Mucosa of rectum (tissue), 2 donors: ENCODE data around the gene RIPK4.

Experiments used
- H3K27ac ChIP-seq, 2 donors: one replicate each; pipeline ENCODE4 v1.7.0; 2013; ENCODE audit warnings: inconsistent platforms in 2 of 2, low read depth in 2 of 2, low read length in 2 of 2
- H3K27me3 ChIP-seq, 2 donors: one replicate each; pipeline ENCODE4 v1.7.0; 2013; ENCODE audit warnings: low read length in 2 of 2; ENCODE audit not compliant: control insufficient read depth in 2 of 2, insufficient read depth in 2 of 2
- H3K36me3 ChIP-seq, 2 donors: one replicate each; pipeline ENCODE4 v1.7.0; 2013; ENCODE audit warnings: low read length in 2 of 2; ENCODE audit not compliant: control insufficient read depth in 2 of 2, insufficient read depth in 2 of 2
- H3K4me1 ChIP-seq, 2 donors: one replicate each; pipeline ENCODE4 v1.7.0; 2013; ENCODE audit warnings: low read length in 2 of 2, mild to moderate bottlenecking in 1 of 2; ENCODE audit not compliant: control insufficient read depth in 2 of 2, insufficient read depth in 2 of 2
- H3K4me3 ChIP-seq, 2 donors: one replicate each; pipeline ENCODE4 v1.7.0; 2013; ENCODE audit warnings: low read length in 2 of 2
- H3K9ac ChIP-seq, 2 donors: one replicate each; pipeline ENCODE4 v1.7.0; 2013; ENCODE audit warnings: low read length in 2 of 2, low read depth in 1 of 2, mild to moderate bottlenecking in 1 of 2
- H3K9me3 ChIP-seq, 2 donors: one replicate each; pipeline ENCODE4 v1.7.0; 2013; ENCODE audit warnings: low read length in 2 of 2; ENCODE audit not compliant: control insufficient read depth in 2 of 2
- donor health status: healthy.
- donor health status: Normal muscosa, but diverticular disease.

Gene RIPK4

DNA sequence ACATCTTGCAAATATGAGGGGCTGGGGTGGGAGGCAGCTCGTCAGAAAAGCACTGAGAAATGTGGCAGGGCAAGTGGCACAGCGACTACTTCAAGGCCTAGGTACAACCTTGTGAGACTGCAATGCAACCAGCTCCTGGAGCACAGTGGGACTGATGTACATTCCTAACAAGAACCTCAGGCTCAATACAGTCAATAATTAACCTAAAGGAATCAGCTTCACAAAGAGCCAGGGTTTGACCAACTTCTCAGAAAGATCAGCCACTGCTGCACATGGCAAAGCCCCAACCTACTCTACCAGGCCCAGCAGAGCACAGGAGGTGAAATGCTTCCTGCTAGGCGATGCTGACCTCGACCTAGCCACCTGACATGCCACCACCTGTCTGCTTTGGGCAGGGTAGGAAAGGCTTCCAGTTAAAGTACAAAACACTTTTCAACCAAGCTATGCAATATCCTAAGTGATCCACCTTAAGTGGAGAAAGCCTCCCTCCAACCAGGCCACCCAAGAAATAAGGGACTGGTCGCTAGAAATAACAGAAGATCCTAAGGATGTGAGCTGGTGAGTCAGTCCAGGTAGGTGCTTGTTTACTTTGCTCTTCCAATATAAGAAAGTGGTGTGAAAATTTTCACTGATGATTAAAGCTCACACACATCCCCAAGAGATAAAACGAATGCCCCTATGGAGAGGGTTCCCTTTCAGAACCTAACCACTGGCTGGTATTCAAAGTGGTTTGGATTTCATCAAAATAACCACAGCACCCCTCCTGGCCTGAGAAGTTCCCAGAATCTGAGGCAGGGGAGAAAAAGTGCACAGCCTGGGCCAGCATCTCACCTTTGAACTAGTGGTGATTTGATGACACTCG, 2.1 kb downstream of the RIPK4 start:
- no peak overlapping the region for H3K9ac ChIP-seq
- peaks cover 17 to 36% of the 10 kb centered on the region in 2 donors for H3K27me3 ChIP-seq
- peaks cover 27 to 33% of the 10 kb centered on the region in 2 donors for H3K4me1 ChIP-seq
- no peaks in the 10 kb centered on the region for H3K36me3 ChIP-seq
- H3K4me3 ChIP-seq, result peak overlapping the region in 1 of 2 donors; percentile 67
- H3K9me3 ChIP-seq, result no peaks in the 10 kb centered on the region
- no peak overlapping the region for H3K27ac ChIP-seq

DNA sequence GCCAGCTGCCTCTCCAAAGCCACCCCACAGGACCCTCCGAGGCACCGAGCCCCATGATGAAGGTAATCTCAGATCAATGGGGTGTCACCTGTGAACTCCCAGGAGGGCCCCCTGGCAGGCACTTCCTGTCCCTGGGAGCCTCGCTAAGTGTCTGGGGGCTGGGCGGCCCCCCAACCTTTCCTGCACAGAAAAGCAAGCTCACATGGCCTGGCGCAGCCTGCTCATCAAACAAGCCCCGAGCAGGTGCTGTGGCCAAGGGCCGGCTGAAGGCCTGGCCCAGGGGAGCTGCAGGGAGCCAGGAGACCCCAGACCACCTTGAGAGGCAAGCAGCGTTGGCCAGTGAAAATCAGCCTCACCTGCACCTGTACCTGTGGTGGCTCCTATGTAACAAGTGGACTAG, 2.9 kb downstream of the RIPK4 start:
- Histone ChIP-seq H3K36me3 (no peaks in the 10 kb centered on the region), H3K9ac (no peak overlapping the region), H3K27me3 (peaks cover 17 to 35% of the 10 kb centered on the region in 2 donors), H3K4me1 (peaks cover 22 to 25% of the 10 kb centered on the region in 2 donors), H3K4me3 (no peak overlapping the region), H3K9me3 (no peaks in the 10 kb centered on the region), H3K27ac (no peak overlapping the region)

DNA sequence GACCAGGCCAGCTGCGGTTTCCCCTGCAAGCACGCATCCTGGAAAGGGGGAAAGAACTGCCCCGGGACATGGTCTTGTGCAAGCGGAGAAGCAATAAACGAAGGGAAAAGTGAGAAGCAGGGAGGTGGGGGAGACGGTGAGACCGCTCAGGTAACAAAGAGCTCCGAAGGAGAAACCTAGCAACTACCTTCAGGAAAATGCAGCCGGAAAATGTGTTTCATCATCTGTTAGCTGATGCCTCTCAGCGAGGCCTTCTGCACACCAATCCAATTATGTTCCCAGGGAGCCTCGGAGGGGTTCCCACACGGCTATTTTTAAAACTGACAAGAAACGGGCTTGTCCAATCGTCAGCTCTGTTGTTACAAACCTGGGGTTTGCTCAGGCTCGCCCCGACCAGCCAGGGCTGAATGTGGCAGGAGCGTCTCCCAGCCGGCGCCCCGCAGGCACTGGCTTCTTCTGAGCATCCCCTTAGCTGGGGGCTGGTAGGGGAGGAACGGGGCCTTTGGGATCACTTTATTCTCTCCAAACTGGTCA, 3.4 kb downstream of the RIPK4 start:
- Histone ChIP-seq H3K27ac (no peak overlapping the region), H3K9ac (no peak overlapping the region), H3K4me1 (peaks cover 17 to 22% of the 10 kb centered on the region in 2 donors), H3K36me3 (no peaks in the 10 kb centered on the region), H3K9me3 (no peaks in the 10 kb centered on the region), H3K4me3 (no peak overlapping the region), H3K27me3 (peaks cover 15 to 31% of the 10 kb centered on the region in 2 donors)

DNA sequence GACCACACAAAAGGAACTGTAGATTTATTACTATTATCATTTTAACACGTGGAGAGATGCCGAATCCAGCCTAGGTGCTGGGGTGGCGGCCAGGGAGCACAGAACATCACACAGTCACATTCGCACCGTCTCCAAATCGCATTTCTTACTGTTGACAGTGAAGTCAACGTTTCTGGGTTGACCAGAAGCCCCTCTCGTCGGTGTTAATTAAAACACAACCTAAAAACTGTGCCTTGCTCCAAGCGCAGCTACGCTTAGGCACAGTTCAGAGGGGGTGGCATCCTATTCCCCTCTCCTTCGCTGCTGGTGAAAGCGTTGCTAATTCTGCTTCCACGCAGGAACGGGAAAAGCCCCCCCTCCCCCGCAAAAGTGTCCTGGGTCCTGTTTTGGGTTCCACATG, 4.1 kb downstream of the RIPK4 start:
- H3K27me3 ChIP-seq, result peaks cover 8 to 27% of the 10 kb centered on the region in 2 donors
- H3K4me1 ChIP-seq, result peaks cover 12 to 15% of the 10 kb centered on the region in 2 donors
- H3K4me3 ChIP-seq, result no peak overlapping the region
- H3K9ac ChIP-seq, result no peak overlapping the region
- H3K36me3 ChIP-seq, result no peaks in the 10 kb centered on the region
- no peaks in the 10 kb centered on the region for H3K9me3 ChIP-seq
- H3K27ac ChIP-seq, result no peak overlapping the region

DNA sequence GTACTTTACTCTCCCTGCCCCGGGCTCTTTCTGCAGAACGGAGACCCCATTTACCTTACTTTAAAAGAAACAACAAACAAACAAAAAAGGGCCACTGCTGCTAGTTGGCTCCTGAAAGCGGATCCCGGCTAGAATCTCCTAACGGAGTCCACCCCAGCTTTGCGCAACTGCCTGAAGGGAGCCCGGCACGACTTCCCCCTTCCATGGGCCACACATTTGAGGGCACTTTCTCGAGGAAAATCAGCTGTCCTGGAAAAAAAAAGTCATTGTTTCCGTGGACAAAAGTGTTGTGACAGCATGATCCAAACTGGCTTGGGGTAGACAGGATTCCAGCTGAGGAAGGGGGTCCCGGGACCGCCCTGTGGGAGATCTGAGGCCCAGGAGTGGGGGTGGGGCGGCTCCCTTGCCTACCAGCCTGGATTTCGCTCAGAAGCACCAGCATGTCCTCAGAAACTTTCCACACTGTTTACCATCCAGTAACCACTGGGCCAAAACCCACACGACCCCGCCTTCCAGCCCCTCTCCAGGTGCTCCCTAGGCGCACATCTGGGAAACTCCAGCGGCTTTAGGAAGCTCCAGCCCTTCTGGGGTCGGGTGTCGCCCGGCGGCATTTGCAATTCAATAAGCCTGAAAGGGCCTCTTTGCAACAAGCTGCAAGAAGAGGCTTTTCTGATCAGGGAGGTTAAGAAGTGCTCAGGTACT, 4.8 kb downstream of the RIPK4 start:
- H3K4me1 ChIP-seq, result peaks cover 10% of the 10 kb centered on the region in 2 donors
- H3K27me3 ChIP-seq, result peaks cover 4 to 22% of the 10 kb centered on the region in 2 donors
- no peaks in the 10 kb centered on the region for H3K9me3 ChIP-seq
- H3K36me3 ChIP-seq, result no peaks in the 10 kb centered on the region
- H3K4me3 ChIP-seq, result no peak overlapping the region
- no peak overlapping the region for H3K27ac ChIP-seq
- no peak overlapping the region for H3K9ac ChIP-seq

DNA sequence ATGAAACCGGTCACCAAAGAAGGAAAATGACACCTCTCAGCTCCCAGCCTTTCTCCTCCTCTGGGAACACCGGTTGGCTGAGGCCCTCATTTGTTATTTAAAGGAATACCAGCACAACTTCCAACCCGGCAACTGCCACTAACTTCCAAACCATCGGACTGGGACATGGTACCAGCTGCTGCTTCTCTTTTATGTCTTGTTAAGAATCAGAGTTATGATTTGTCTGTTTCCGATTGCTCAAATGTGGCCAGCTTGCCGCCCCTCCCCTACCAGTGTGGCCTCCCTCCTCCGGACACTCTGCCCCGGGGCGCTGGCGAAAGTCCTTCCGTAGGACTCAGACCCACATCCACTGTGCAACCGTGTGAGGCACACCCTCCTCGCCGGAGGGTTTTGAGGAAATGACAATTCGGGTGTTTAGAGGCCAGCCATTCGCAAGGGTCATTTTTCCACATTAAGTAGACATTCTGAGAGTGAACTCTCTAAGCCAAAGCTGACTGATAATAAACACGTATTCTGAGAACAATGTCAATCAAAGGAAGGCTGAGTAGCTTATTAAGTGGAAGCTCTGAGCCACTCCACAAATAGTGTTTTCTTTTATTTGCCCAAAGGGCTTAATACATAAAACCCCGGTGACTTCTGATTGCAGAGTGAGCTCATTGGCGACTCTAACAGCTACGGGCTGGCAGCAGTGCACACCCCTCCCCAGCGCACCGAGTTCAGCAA, 5.5 kb downstream of the RIPK4 start:
- no peaks in the 10 kb centered on the region for H3K9me3 ChIP-seq
- no peak overlapping the region for H3K9ac ChIP-seq
- peaks cover 3 to 20% of the 10 kb centered on the region in 2 donors for H3K27me3 ChIP-seq
- H3K27ac ChIP-seq, result no peak overlapping the region
- H3K4me3 ChIP-seq, result peak overlapping the region in 1 of 2 donors; percentile 20
- H3K4me1 ChIP-seq, result peaks cover 9 to 10% of the 10 kb centered on the region in 2 donors
- H3K36me3 ChIP-seq, result no peaks in the 10 kb centered on the region

DNA sequence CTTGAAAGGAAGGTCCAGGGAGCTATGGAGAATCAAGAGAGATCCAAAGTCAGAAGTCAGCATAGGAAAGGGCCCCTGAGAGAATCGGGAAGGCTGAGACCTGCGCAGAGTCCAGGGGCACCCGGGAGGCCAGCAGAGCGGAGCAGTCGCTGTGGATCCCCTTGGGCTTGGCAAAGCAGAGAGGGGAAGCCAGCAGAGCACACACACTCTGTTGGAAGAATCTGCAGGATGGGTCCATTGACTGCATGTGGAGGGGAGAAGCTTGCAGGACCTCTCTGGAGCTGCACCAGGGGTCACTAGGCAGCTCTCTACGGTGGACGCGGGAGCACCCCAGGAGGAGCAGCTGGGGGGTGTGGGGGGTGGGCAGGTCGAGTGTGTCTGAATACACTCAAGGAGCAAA, 6.4 kb downstream of the RIPK4 start:
- H3K9me3 ChIP-seq, result no peaks in the 10 kb centered on the region
- H3K4me3 ChIP-seq, result no peak overlapping the region
- H3K4me1 ChIP-seq, result peaks cover 8 to 10% of the 10 kb centered on the region in 2 donors
- H3K27ac ChIP-seq, result no peak overlapping the region
- peaks cover 3 to 13% of the 10 kb centered on the region in 2 donors for H3K27me3 ChIP-seq
- H3K36me3 ChIP-seq, result peaks cover 4% of the 10 kb centered on the region in 2 donors
- no peak overlapping the region for H3K9ac ChIP-seq

DNA sequence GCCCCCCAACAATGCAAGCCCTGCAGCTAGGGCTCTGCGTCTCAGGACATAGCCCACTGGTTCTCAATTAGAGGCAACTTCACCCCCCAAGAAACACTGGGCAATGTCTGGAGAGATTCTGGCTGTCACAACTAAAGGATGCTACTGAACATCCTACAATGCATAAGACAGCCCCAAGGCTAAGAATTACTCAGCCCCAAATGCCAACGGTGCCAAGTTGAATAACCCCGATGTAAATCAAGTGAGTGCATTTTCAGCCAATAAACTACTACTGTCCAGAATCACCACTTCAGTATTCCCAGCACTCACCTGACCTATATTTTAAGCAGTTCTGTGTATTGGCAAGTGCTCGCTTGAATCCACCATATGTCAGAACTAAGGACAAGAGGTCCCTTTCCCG, 6.9 kb downstream of the RIPK4 start:
- Histone ChIP-seq H3K9me3 (no peaks in the 10 kb centered on the region), H3K9ac (no peak overlapping the region), H3K4me3 (no peak overlapping the region), H3K27me3 (peaks cover 3 to 10% of the 10 kb centered on the region in 2 donors), H3K36me3 (peaks cover 4% of the 10 kb centered on the region in 2 donors), H3K4me1 (peaks cover 5 to 10% of the 10 kb centered on the region in 2 donors), H3K27ac (no peak overlapping the region)

DNA sequence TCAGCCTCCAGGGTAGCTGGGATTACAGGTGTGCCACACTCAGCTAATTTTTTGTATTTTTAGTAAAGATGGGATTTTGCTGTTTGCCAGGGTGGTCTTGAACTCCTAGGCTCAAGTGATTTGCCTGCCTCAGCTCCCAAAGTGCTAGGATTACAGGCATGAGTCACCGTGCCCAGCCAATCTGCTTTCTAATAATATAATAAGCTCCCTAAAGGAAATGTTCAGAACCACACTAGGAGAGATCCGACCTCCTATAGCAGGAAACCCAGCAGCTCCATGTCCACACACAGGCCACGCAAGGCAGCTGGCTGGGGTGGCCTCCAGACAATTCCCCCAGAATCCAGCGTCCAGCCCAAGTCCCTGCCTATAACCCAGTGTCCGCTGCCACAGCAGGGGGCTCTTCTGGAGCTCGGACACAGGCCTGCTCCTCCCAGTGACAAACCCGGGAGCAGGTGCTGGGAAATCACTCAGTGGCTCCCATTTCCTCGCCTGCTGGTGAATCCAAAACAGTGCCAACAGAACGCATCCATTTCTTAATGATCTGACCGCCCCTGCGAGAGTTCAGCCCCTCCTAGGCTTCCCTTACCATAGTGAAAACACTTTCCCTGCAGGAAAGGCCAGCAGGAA, 7.5 kb downstream of the RIPK4 start:
- Histone ChIP-seq H3K9ac (no peak overlapping the region), H3K36me3 (peaks cover 4 to 5% of the 10 kb centered on the region in 2 donors), H3K4me3 (no peak overlapping the region), H3K27me3 (peaks cover 0 to 10% of the 10 kb centered on the region in 2 donors), H3K4me1 (peaks cover 0 to 5% of the 10 kb centered on the region in 2 donors), H3K27ac (no peak overlapping the region), H3K9me3 (no peaks in the 10 kb centered on the region)
